AG04450 (cell line): Measurements from ENCODE around the gene CACNA1A. TPM values are rescaled to one million over a fixed set of nuclear protein-coding genes. Genes with fewer than 3 reads are reported as not detected.

Experiments
- CTCF ChIA-PET: fragments of 300-600, 350-600 bp; formaldehyde crosslinking; extraction: SDS; loops from one replicate; lab custom pipeline; 2022; ENCODE audit warnings: antibody characterized with exemption, inconsistent platforms; lab: Charles Lee
- POLR2A ChIA-PET: fragments of 350-600 bp; formaldehyde crosslinking; extraction: SDS; loops from one replicate; lab custom pipeline; 2021; ENCODE audit warnings: antibody characterized with exemption, inconsistent platforms; lab: Yijun Ruan, JAX
- DNase-seq: peaks from one replicate; pipeline ENCODE4 v3.0.0-alpha.2; 2011; ENCODE audit warnings: low read depth, low spot score
- H3K27ac ChIP-seq: one replicate; pipeline ENCODE4 v1.5.1; 2012; ENCODE audit warnings: low read depth, low read length, control low read depth
- H3K27me3 ChIP-seq: one replicate; pipeline ENCODE4 v1.6.0; 2012; ENCODE audit warnings: low read length; ENCODE audit not compliant: control insufficient read depth, insufficient read depth
- H3K4me3 ChIP-seq: 2 replicates; pipeline ENCODE4 v1.5.1; 2011; ENCODE audit warnings: mild to moderate bottlenecking, low read depth, low read length, control low read depth
- H3K9me3 ChIP-seq: 2 replicates; pipeline ENCODE4 v1.5.1; 2012; ENCODE audit warnings: low read length; ENCODE audit not compliant: control insufficient read depth, insufficient read depth
- polyA plus RNA-seq: library from polyadenylated mRNA; depleted of rRNA; stranded (reverse); fragments of >200 nt; gene quantifications from 2 replicates; pipeline ENCODE4 v1.2.3, GENCODE V29; 2011
- TF ChIP-seq, protein P1 (sequence below): IDR thresholded peaks from 2 replicates; pipeline ENCODE4 v1.5.1; 2011; ENCODE audit warnings: low read depth, low read length, control low read depth, inconsistent platforms

Gene CACNA1A
- polyA plus RNA-seq, 1 experiment: 12.2 TPM

- Histone ChIP-seq H3K27me3 (no peaks in the 10 kb centered on the region), H3K4me3 (no peak overlapping the region), H3K9me3 (no peaks in the 10 kb centered on the region; the same call in 1 of the 2 replicates), H3K27ac (no peak overlapping the region)
- DNase-seq: no peak
- ChIA-PET CTCF (interaction anchor here (0.6 kb wide), 1 partner anchor 230 kb away, joined by 3 read pairs; no protein-coding TSS in a partner anchor), POLR2A (no interaction called here)
- TF ChIP-seq, protein P1, sequence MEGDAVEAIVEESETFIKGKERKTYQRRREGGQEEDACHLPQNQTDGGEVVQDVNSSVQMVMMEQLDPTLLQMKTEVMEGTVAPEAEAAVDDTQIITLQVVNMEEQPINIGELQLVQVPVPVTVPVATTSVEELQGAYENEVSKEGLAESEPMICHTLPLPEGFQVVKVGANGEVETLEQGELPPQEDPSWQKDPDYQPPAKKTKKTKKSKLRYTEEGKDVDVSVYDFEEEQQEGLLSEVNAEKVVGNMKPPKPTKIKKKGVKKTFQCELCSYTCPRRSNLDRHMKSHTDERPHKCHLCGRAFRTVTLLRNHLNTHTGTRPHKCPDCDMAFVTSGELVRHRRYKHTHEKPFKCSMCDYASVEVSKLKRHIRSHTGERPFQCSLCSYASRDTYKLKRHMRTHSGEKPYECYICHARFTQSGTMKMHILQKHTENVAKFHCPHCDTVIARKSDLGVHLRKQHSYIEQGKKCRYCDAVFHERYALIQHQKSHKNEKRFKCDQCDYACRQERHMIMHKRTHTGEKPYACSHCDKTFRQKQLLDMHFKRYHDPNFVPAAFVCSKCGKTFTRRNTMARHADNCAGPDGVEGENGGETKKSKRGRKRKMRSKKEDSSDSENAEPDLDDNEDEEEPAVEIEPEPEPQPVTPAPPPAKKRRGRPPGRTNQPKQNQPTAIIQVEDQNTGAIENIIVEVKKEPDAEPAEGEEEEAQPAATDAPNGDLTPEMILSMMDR: no peak
Measured at GRCh38 chr19:13300421-13301030, 205.8 kb downstream of the CACNA1A start.

DNA sequence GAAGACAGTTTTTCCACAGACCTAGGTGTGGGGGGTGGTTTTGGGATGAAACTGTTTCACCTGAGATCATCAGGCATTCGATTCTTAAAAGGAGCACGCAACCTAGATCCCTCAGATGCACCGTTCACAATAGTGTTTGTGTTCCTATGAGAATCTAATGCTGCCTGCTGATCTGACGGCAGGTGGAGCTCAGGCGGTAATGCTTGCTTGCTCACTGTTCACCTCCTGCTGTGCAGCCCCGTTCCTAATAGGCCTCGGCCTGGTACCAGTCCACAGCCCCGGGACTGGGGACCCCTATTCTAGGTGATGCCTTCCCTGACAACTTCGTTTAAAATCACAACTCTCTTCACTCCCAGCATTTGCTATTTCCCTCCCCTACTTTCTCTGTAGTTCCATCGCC, 206.4 kb downstream of the CACNA1A start:
- Histone ChIP-seq H3K27me3 (no peaks in the 10 kb centered on the region), H3K9me3 (no peaks in the 10 kb centered on the region; the same call in 1 of the 2 replicates), H3K27ac (no peak overlapping the region), H3K4me3 (no peak overlapping the region)
- ChIA-PET POLR2A (no interaction called here), CTCF (interaction anchor here (0.6 kb wide), 1 partner anchor 231 kb away, joined by 3 read pairs; no protein-coding TSS in a partner anchor)
- DNase-seq: no peak
- TF ChIP-seq, protein P1: no peak

- H3K4me3 ChIP-seq: 0 out of 2 replicates have a peak overlapping the region, but pooled peaks have one; percentile 7
- TF ChIP-seq, protein P1: no peak
Measured at GRCh38 chr19:13298565-13299481, 207.5 kb downstream of the CACNA1A start.

GRCh38 chr19:13297023-13297422, 209.3 kb downstream of the CACNA1A start:
- no peak overlapping the region for H3K27ac ChIP-seq
- TF ChIP-seq, protein P1: no peak
- no peak for DNase-seq
- H3K4me3 ChIP-seq: no peak overlapping the region
- POLR2A ChIA-PET: no interaction called here
- H3K27me3 ChIP-seq: no peaks in the 10 kb centered on the region
- H3K9me3 ChIP-seq: no peaks in the 10 kb centered on the region; the same call in 1 of the 2 replicates
- CTCF ChIA-PET: interaction anchor here (0.6 to 1.5 kb wide), 2 partner anchors 19 to 301 kb away, joined by 4 to 6 read pairs; no protein-coding TSS in a partner anchor

More at GRCh38 chr19:13298565-13299481, 207.5 kb downstream of the CACNA1A start:
- no peaks in the 10 kb centered on the region; the same call in 1 of the 2 replicates for H3K9me3 ChIP-seq
- no peak overlapping the region for H3K27ac ChIP-seq
- no peak for DNase-seq
- H3K27me3 ChIP-seq: no peaks in the 10 kb centered on the region
- ChIA-PET CTCF (no interaction called here), POLR2A (no interaction called here)
